HepG2 (cell line): ENCODE measurements around the gene SH3YL1. TPM values are rescaled to one million over a fixed set of nuclear protein-coding genes. Genes with fewer than 3 reads are reported as not detected.

Experiments
- ARNT ChIP-seq: fragments of 450-650 bp; IDR thresholded peaks from 2 replicates; pipeline ENCODE4 v1.6.1; 2017
- ARNTL ChIP-seq: sonication (generic); formaldehyde crosslinking; IDR thresholded peaks from 2 replicates; pipeline ENCODE4 v1.4.0; 2020; ENCODE audit warnings: mild to moderate bottlenecking, missing genetic modification reagents
- HOXA5 ChIP-seq: sonication (generic); formaldehyde crosslinking; IDR thresholded peaks from 2 replicates; pipeline ENCODE4 v1.4.0; 2020; ENCODE audit warnings: missing genetic modification reagents
- KDM5B ChIP-seq: sonication (generic); formaldehyde crosslinking; IDR thresholded peaks from 2 replicates; pipeline ENCODE4 v1.4.0; 2020; ENCODE audit warnings: missing genetic modification reagents, mild to moderate bottlenecking, borderline replicate concordance
- PCBP2 ChIP-seq: fragments of 200-400 bp; formaldehyde crosslinking; optimal IDR thresholded peaks from 2 replicates; pipeline ENCODE3; 2018; ENCODE audit warnings: low read length, low read depth; ENCODE audit not compliant: poor library complexity, severe bottlenecking
- SIN3A ChIP-seq: IDR thresholded peaks from 2 replicates; pipeline ENCODE4 v1.6.1; 2011; ENCODE audit warnings: low read depth, mild to moderate bottlenecking, control low read depth, low read length, borderline replicate concordance
- STAG1 ChIP-seq: sonication (generic); formaldehyde crosslinking; IDR thresholded peaks from 2 replicates; pipeline ENCODE4 v1.4.0; 2020; ENCODE audit warnings: missing genetic modification reagents
- ZFP37 ChIP-seq: sonication (generic); formaldehyde crosslinking; IDR thresholded peaks from 2 replicates; pipeline ENCODE4 v1.4.0; 2020; ENCODE audit warnings: missing genetic modification reagents, borderline replicate concordance
- ZFP62 ChIP-seq: sonication (generic); formaldehyde crosslinking; IDR thresholded peaks from 2 replicates; pipeline ENCODE4 v1.4.0; 2020; ENCODE audit warnings: missing genetic modification reagents
- ZNF124 ChIP-seq: sonication (generic); formaldehyde crosslinking; IDR thresholded peaks from 2 replicates; pipeline ENCODE4 v1.4.0; 2020; ENCODE audit warnings: missing genetic modification reagents
- ZNF44 ChIP-seq: sonication (generic); formaldehyde crosslinking; IDR thresholded peaks from 2 replicates; pipeline ENCODE4 v1.5.1; 2020; ENCODE audit warnings: mild to moderate bottlenecking, missing genetic modification reagents
- ZNF468 ChIP-seq: sonication (generic); formaldehyde crosslinking; IDR thresholded peaks from 2 replicates; pipeline ENCODE4 v1.8.0; 2022; ENCODE audit warnings: mild to moderate bottlenecking, moderate library complexity, missing genetic modification reagents
- ZNF574 ChIP-seq: sonication (generic); formaldehyde crosslinking; IDR thresholded peaks from 2 replicates; pipeline ENCODE4 v1.4.0; 2020; ENCODE audit warnings: missing genetic modification reagents
- ZNF670 ChIP-seq: sonication (generic); formaldehyde crosslinking; IDR thresholded peaks from 2 replicates; pipeline ENCODE4 v1.8.0; 2022; ENCODE audit warnings: mild to moderate bottlenecking, missing genetic modification reagents, borderline replicate concordance
- ZNF724P ChIP-seq: sonication (generic); formaldehyde crosslinking; IDR thresholded peaks from 2 replicates; pipeline ENCODE4 v1.8.0; 2022; ENCODE audit warnings: missing genetic modification reagents, borderline replicate concordance
- ZNF878 ChIP-seq: sonication (generic); formaldehyde crosslinking; IDR thresholded peaks from 2 replicates; pipeline ENCODE4 v1.8.1; 2023; ENCODE audit warnings: mild to moderate bottlenecking, missing genetic modification reagents, moderate library complexity
- polyA plus RNA-seq, 8 experiments: library from polyadenylated mRNA; depleted of rRNA in 3 of 8; stranded (reverse) in 7 of 8; unstranded in 1 of 8; fragments of >200 nt; fragmentation: Illumina TruSeq in 4 of 8; extraction: Trizol in 4 of 8; gene quantifications; 2 replicates each; pipeline versions ENCODE4 v1.2.1 to v1.2.3, GENCODE V29; 2011 to 2016; ENCODE audit warnings: low read depth in 4 of 8, missing spikeins in 1 of 8, mixed read lengths in 1 of 8; ENCODE audit not compliant: insufficient read depth in 1 of 8
- total RNA-seq, 5 experiments: library from RNA; depleted of rRNA; stranded (reverse); fragments of >200 nt; fragmentation: Illumina TruSeq; extraction: Trizol; gene quantifications; 2 replicates each; pipeline ENCODE4 v1.2.3, GENCODE V29; 2016; ENCODE audit warnings: low read depth in 1 of 5
- TF ChIP-seq, protein P1 (sequence below), 2 experiments: sonication (generic) in 1 of 2; formaldehyde crosslinking in 1 of 2; IDR thresholded peaks; 2 replicates each; pipeline versions ENCODE4 v1.6.1 to v1.9.0; 2014 to 2022; ENCODE audit warnings: antibody characterized with exemption in 1 of 2, borderline replicate concordance in 1 of 2, inconsistent platforms in 1 of 2, low read depth in 1 of 2, missing genetic modification reagents in 1 of 2
- TF ChIP-seq, protein P2 (sequence below): IDR thresholded peaks from 2 replicates; pipeline ENCODE4 v1.6.1; 2016; ENCODE audit warnings: missing biosample characterization, missing genetic modification reagents, low read depth

The SH3YL1 gene
- total and polyA plus RNA-seq, 2 of the 13 experiments (the other 11 are each of a cell fraction or from before 2014, with no cell fraction given): 13.0 to 48.2 TPM

- TF ChIP-seq, protein P1, sequence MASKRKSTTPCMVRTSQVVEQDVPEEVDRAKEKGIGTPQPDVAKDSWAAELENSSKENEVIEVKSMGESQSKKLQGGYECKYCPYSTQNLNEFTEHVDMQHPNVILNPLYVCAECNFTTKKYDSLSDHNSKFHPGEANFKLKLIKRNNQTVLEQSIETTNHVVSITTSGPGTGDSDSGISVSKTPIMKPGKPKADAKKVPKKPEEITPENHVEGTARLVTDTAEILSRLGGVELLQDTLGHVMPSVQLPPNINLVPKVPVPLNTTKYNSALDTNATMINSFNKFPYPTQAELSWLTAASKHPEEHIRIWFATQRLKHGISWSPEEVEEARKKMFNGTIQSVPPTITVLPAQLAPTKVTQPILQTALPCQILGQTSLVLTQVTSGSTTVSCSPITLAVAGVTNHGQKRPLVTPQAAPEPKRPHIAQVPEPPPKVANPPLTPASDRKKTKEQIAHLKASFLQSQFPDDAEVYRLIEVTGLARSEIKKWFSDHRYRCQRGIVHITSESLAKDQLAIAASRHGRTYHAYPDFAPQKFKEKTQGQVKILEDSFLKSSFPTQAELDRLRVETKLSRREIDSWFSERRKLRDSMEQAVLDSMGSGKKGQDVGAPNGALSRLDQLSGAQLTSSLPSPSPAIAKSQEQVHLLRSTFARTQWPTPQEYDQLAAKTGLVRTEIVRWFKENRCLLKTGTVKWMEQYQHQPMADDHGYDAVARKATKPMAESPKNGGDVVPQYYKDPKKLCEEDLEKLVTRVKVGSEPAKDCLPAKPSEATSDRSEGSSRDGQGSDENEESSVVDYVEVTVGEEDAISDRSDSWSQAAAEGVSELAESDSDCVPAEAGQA (IDR thresholded peaks at IDR 0.05; ENCODE audit: low read depth): peak; percentile 54; the same call in 1 of the 2 replicates
- TF ChIP-seq, protein P1 (CRISPR knock-in tag; IDR thresholded peaks at IDR 0.05; ENCODE audit: borderline replicate concordance): peak; percentile 85; the same call in 1 of the 2 replicates
- TF ChIP-seq KDM5B (CRISPR knock-in tag) (no peak), ARNTL (CRISPR knock-in tag) (peak; percentile 89), ARNT (no peak), ZNF468 (CRISPR knock-in tag) (no peak), ZNF878 (CRISPR knock-in tag) (peak; percentile 9), PCBP2 (no peak), ZNF124 (CRISPR knock-in tag) (peak; percentile 64; the same call in 1 of the 2 replicates), ZNF44 (CRISPR knock-in tag) (no peak), ZFP37 (CRISPR knock-in tag) (peak; percentile 92; the same call in 1 of the 2 replicates), STAG1 (CRISPR knock-in tag) (peak; percentile 31), ZNF724P (CRISPR knock-in tag) (peak; percentile 80; the same call in 1 of the 2 replicates), HOXA5 (CRISPR knock-in tag) (peak; percentile 94), ZNF574 (CRISPR knock-in tag) (peak; percentile 78), SIN3A (peak; percentile 46; the same call in 1 of the 2 replicates), ZFP62 (no peak), ZNF670 (peak; percentile 60; the same call in 1 of the 2 replicates)
- TF ChIP-seq, protein P2, sequence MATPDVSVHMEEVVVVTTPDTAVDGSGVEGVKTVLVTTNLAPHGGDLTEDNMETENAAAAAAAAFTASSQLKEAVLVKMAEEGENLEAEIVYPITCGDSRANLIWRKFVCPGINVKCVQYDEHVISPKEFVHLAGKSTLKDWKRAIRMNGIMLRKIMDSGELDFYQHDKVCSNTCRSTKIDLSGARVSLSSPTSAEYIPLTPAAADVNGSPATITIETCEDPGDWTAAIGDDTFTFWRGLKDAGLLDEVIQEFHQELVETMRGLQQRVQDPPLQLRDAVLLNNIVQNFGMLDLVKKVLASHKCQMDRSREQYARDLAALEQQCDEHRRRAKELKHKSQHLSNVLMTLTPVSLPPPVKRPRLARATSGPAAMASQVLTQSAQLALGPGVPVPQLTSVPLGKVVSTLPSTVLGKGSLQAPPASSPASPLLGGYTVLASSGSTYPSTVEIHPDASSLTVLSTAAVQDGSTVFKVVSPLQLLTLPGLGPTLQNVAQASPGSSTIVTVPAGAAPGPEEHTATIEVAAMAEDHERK (CRISPR knock-in tag): 0 out of 2 replicates have a peak, but pooled peaks have one; percentile 22
These were observed 87.7 kb downstream of the SH3YL1 start (continued) for GRCh38 chr2:175880-176820.
